OCI-LY7 (cell line): ENCODE measurements around the gene GDPD3. TPM values are rescaled to one million over a fixed set of nuclear protein-coding genes. Genes with fewer than 3 reads are reported as not detected.
A peak's percentile ranks its signal among the peaks of the same experiment; 100 is the strongest.

ENCODE experiments used
- BruUV-seq: library from RNA; stranded (reverse); fragments of 400-500 nt; replicated peaks from 2 replicates; lab custom pipeline; 2021; lab: Mats Ljungman, UMichigan
- CTCF ChIA-PET: fragments of 300-600 bp; sonication (Branson Sonifier 250); formaldehyde crosslinking; loops from one replicate; lab custom pipeline; 2022; ENCODE audit warnings: antibody characterized with exemption; ENCODE audit not compliant: unreplicated experiment; lab: Charles Lee
- POLR2A ChIA-PET: fragments of 300-600 bp; sonication (Branson Sonifier 250); formaldehyde crosslinking; loops from one replicate; lab custom pipeline; 2022; ENCODE audit warnings: antibody characterized with exemption; lab: Charles Lee
- DNase-seq: peaks from one replicate; pipeline ENCODE4 v3.0.0-alpha.2; 2015; ENCODE audit warnings: low spot score
- H2AFZ ChIP-seq: fragments of 200-600 bp; sonication (generic), shearing (Covaris generic); 2 replicates; pipeline ENCODE4 v1.6.1; 2014; ENCODE audit warnings: mild to moderate bottlenecking, antibody characterized with exemption, low read length, moderate library complexity
- H3K27ac ChIP-seq: fragments of 200-600 bp; sonication (generic); 2 replicates; pipeline ENCODE4 v1.5.1; 2014; ENCODE audit warnings: mixed run types, low read depth, mild to moderate bottlenecking, moderate library complexity, low read length, inconsistent platforms; ENCODE audit not compliant: poor library complexity, severe bottlenecking
- H3K36me3 ChIP-seq: fragments of 200-600 bp; sonication (generic); 2 replicates; pipeline ENCODE4 v1.6.1; 2014; ENCODE audit warnings: mild to moderate bottlenecking, antibody characterized with exemption, low read length, moderate library complexity, mixed read lengths; ENCODE audit not compliant: insufficient read depth
- H3K4me1 ChIP-seq: fragments of 200-600 bp; sonication (generic); 2 replicates; pipeline ENCODE4 v1.5.1; 2014; ENCODE audit warnings: mild to moderate bottlenecking, low read length; ENCODE audit not compliant: insufficient read depth, poor library complexity, severe bottlenecking
- H3K4me2 ChIP-seq: fragments of 200-600 bp; sonication (generic); 2 replicates; pipeline ENCODE4 v1.6.1; 2014; ENCODE audit warnings: mild to moderate bottlenecking, low read length
- H3K4me3 ChIP-seq: fragments of 200-600 bp; sonication (generic); 2 replicates; pipeline ENCODE4 v1.5.1; 2014; ENCODE audit warnings: mild to moderate bottlenecking, low read depth, low read length; ENCODE audit not compliant: poor library complexity, severe bottlenecking
- H3K79me2 ChIP-seq: fragments of 200-600 bp; sonication (generic); 2 replicates; pipeline ENCODE4 v1.6.1; 2016; ENCODE audit warnings: low read depth, mild to moderate bottlenecking, low read length, moderate library complexity, mixed read lengths; ENCODE audit not compliant: insufficient read depth
- H3K9me2 ChIP-seq: fragments of 200-600 bp; sonication (generic); 2 replicates; pipeline ENCODE4 v1.6.1; 2016; ENCODE audit warnings: mild to moderate bottlenecking, low read length, mixed read lengths; ENCODE audit not compliant: insufficient read depth
- H3K9me3 ChIP-seq: fragments of 200-600 bp; sonication (generic); 2 replicates; pipeline ENCODE4 v1.6.1; 2014; ENCODE audit warnings: mild to moderate bottlenecking, mixed run types, low read length, mixed read lengths
- H4K20me1 ChIP-seq: fragments of 200-600 bp; sonication (generic); 2 replicates; pipeline ENCODE4 v1.6.1; 2014; ENCODE audit warnings: mild to moderate bottlenecking, antibody characterized with exemption, low read length, moderate library complexity, mixed read lengths; ENCODE audit not compliant: insufficient read depth
- EZH2phosphoT487 ChIP-seq: fragments of 200-600 bp; sonication (generic); IDR thresholded peaks from 2 replicates; pipeline ENCODE4 v1.6.1; 2018; ENCODE audit warnings: low read depth, borderline replicate concordance, mild to moderate bottlenecking, mixed run types, antibody characterized with exemption, low read length, moderate library complexity, mixed read lengths
- intact Hi-C: fragments of 100-400 bp; cut with micrococcal nuclease; formaldehyde crosslinking; loops from one replicate; pipeline ENCODE4 v1.10.0; 2022; ENCODE audit not compliant: unreplicated experiment
- total RNA-seq, 2 experiments: library from RNA; depleted of rRNA in 1 of 2; stranded (reverse); fragments of >200 nt in 1 of 2; shearing (Covaris generic) in 1 of 2; gene quantifications; 2 replicates each; pipeline ENCODE4 v1.2.3, GENCODE V29; 2014 to 2022
- TF ChIP-seq, protein P1 (sequence below): fragments of 200-600 bp; sonication (generic); conservative IDR thresholded peaks from 2 replicates; pipeline ENCODE4 v1.5.1; 2014; ENCODE audit warnings: mild to moderate bottlenecking, antibody characterized with exemption, low read length, moderate library complexity, mixed read lengths

The GDPD3 gene
- total RNA-seq, 2 experiments from 2014 or later: 2.0 to 5.2 TPM

DNA sequence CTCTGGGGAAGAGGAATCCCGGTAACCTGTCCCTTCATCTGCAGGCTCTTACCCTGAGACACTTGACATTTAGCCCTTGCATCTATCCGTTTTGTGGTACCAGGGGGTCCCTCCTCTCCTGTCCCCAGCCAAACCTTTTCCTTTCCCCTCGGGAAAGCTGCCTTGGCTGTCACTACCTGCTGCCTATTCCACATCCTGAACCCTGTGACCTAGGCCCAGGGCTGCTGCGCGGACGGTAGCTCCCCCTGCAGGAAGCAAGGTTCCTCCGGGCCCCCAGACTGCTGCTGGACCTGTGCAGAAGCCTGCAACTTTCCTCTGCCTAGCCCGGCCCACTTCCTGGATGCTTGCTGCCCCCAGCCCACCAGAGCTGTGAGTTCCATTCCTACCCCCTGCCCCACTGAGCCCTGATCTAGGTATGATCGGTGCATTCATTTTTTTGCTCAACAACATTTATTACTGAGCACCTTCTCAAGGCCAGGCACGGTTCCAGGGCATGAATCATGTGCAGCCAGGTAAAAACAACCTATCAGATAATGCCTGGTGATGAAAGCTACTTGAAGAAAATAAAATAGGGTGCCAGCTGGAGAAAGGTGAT lies 58.3 kb downstream of the GDPD3 start:
- no peaks in the 10 kb centered on the region for H3K79me2 ChIP-seq
- H4K20me1 ChIP-seq: no peaks in the 10 kb centered on the region
- no peak overlapping the region for H3K4me3 ChIP-seq
- peak overlapping the region; percentile 23; the same call in 1 of the 2 replicates for H3K4me2 ChIP-seq
- TF ChIP-seq, protein P1, sequence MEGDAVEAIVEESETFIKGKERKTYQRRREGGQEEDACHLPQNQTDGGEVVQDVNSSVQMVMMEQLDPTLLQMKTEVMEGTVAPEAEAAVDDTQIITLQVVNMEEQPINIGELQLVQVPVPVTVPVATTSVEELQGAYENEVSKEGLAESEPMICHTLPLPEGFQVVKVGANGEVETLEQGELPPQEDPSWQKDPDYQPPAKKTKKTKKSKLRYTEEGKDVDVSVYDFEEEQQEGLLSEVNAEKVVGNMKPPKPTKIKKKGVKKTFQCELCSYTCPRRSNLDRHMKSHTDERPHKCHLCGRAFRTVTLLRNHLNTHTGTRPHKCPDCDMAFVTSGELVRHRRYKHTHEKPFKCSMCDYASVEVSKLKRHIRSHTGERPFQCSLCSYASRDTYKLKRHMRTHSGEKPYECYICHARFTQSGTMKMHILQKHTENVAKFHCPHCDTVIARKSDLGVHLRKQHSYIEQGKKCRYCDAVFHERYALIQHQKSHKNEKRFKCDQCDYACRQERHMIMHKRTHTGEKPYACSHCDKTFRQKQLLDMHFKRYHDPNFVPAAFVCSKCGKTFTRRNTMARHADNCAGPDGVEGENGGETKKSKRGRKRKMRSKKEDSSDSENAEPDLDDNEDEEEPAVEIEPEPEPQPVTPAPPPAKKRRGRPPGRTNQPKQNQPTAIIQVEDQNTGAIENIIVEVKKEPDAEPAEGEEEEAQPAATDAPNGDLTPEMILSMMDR: peak; percentile 85
- no peak for TF ChIP-seq EZH2phosphoT487
- peaks cover 27% of the 10 kb centered on the region for H3K4me1 ChIP-seq
- POLR2A ChIA-PET: interaction anchor here (0.6 to 1.0 kb wide), 3 partner anchors 9 to 82 kb away, joined by 3 to 10 read pairs (median 4); partner anchors contain the start of gene TAOK2
- H3K36me3 ChIP-seq: no peaks in the 10 kb centered on the region
- no peak overlapping the region for H2AFZ ChIP-seq
- BruUV-seq: no TSS peak
- H3K27ac ChIP-seq: no peak overlapping the region
- no peaks in the 10 kb centered on the region for H3K9me3 ChIP-seq
- peak; percentile 63 for DNase-seq
- CTCF ChIA-PET: interaction anchor here (0.5 to 1.6 kb wide), 3 partner anchors 9 to 285 kb away, joined by 3 to 4 read pairs (median 3); partner anchors contain the start of gene TBX6
- intact Hi-C loops: no loop called here
- H3K9me2 ChIP-seq: no peaks in the 10 kb centered on the region

Other genes starting within 250 kb of the GDPD3 start
- 0.98 TPM in 1 of 2 replicates, not detected in the other for gene SEZ6L2, start 214.0 kb downstream of the GDPD3 start, total RNA-seq (2014; rRNA removed; shearing (Covaris generic))
- gene SEZ6L2, start 214.0 kb downstream of the GDPD3 start, total RNA-seq (2022): 0.83 and 1.0 TPM in 2 replicates
- not detected in 2 replicates for gene ASPHD1, start 213.0 kb downstream of the GDPD3 start, total RNA-seq (2014; rRNA removed; shearing (Covaris generic))
- 0.30 TPM in 1 of 2 replicates, not detected in the other for gene ASPHD1, start 213.0 kb downstream of the GDPD3 start, total RNA-seq (2022)
- gene KCTD13, start 187.3 kb downstream of the GDPD3 start, total RNA-seq (2014; rRNA removed; shearing (Covaris generic)): 14.4 and 15.9 TPM in 2 replicates
- gene KCTD13, start 187.3 kb downstream of the GDPD3 start, total RNA-seq (2022): 48.0 and 49.5 TPM in 2 replicates
- 75.7 and 94.1 TPM in 2 replicates for gene TMEM219, start 151.5 kb downstream of the GDPD3 start, total RNA-seq (2014; rRNA removed; shearing (Covaris generic))
- 82.9 and 88.6 TPM in 2 replicates for gene TMEM219, start 151.5 kb downstream of the GDPD3 start, total RNA-seq (2022)
- 31.7 and 33.3 TPM in 2 replicates for gene TAOK2, start 139.7 kb downstream of the GDPD3 start, total RNA-seq (2014; rRNA removed; shearing (Covaris generic))
- 45.0 and 46.8 TPM in 2 replicates for gene TAOK2, start 139.7 kb downstream of the GDPD3 start, total RNA-seq (2022)
- gene HIRIP3, start 117.9 kb downstream of the GDPD3 start, total RNA-seq (2014; rRNA removed; shearing (Covaris generic)): 54.4 and 60.4 TPM in 2 replicates
- gene HIRIP3, start 117.9 kb downstream of the GDPD3 start, total RNA-seq (2022): 43.2 and 52.3 TPM in 2 replicates
- 88.0 and 94.7 TPM in 2 replicates for gene INO80E, start 117.3 kb downstream of the GDPD3 start, total RNA-seq (2014; rRNA removed; shearing (Covaris generic))
- gene INO80E, start 117.3 kb downstream of the GDPD3 start, total RNA-seq (2022): 129 and 140 TPM in 2 replicates
- not detected in 2 replicates for gene DOC2A, start 102.5 kb downstream of the GDPD3 start, total RNA-seq (2014; rRNA removed; shearing (Covaris generic))
- gene DOC2A, start 102.5 kb downstream of the GDPD3 start, total RNA-seq (2022): 0.31 and 0.91 TPM in 2 replicates
- gene C16orf92, start 90.3 kb downstream of the GDPD3 start, total RNA-seq (2014; rRNA removed; shearing (Covaris generic)): not detected in 2 replicates
- gene C16orf92, start 90.3 kb downstream of the GDPD3 start, total RNA-seq (2022): not detected in 2 replicates
- gene TLCD3B, start 82.3 kb downstream of the GDPD3 start, total RNA-seq (2014; rRNA removed; shearing (Covaris generic)): 2.6 and 4.3 TPM in 2 replicates
- 17.6 and 21.3 TPM in 2 replicates for gene TLCD3B, start 82.3 kb downstream of the GDPD3 start, total RNA-seq (2022)
- gene ALDOA, start 47.8 kb downstream of the GDPD3 start, total RNA-seq (2014; rRNA removed; shearing (Covaris generic)): 646 and 809 TPM in 2 replicates
- 811 and 1,029 TPM in 2 replicates for gene ALDOA, start 47.8 kb downstream of the GDPD3 start, total RNA-seq (2022)
- gene PPP4C, start 37.5 kb downstream of the GDPD3 start, total RNA-seq (2014; rRNA removed; shearing (Covaris generic)): 137 and 144 TPM in 2 replicates
- gene PPP4C, start 37.5 kb downstream of the GDPD3 start, total RNA-seq (2022): 124 and 130 TPM in 2 replicates
- 0.77 and 1.4 TPM in 2 replicates for gene TBX6, start 21.6 kb downstream of the GDPD3 start, total RNA-seq (2014; rRNA removed; shearing (Covaris generic))
- gene TBX6, start 21.6 kb downstream of the GDPD3 start, total RNA-seq (2022): 3.7 and 4.5 TPM in 2 replicates
- 17.5 and 18.6 TPM in 2 replicates for gene YPEL3, start 17.3 kb downstream of the GDPD3 start, total RNA-seq (2014; rRNA removed; shearing (Covaris generic))
- 34.5 and 50.6 TPM in 2 replicates for gene YPEL3, start 17.3 kb downstream of the GDPD3 start, total RNA-seq (2022)
- gene MAPK3, start 9.7 kb upstream of the GDPD3 start, total RNA-seq (2014; rRNA removed; shearing (Covaris generic)): 9.9 and 25.3 TPM in 2 replicates
- 30.1 and 34.6 TPM in 2 replicates for gene MAPK3, start 9.7 kb upstream of the GDPD3 start, total RNA-seq (2022)
- gene CORO1A, start 70.1 kb upstream of the GDPD3 start, total RNA-seq (2014; rRNA removed; shearing (Covaris generic)): 351 and 394 TPM in 2 replicates
- gene CORO1A, start 70.1 kb upstream of the GDPD3 start, total RNA-seq (2022): 524 and 567 TPM in 2 replicates
- 73.1 and 119 TPM in 2 replicates for gene BOLA2B, start 80.1 kb upstream of the GDPD3 start, total RNA-seq (2014; rRNA removed; shearing (Covaris generic))
- 169 and 179 TPM in 2 replicates for gene BOLA2B, start 80.1 kb upstream of the GDPD3 start, total RNA-seq (2022)
- 83.7 and 84.1 TPM in 2 replicates for gene SLX1A, start 80.3 kb upstream of the GDPD3 start, total RNA-seq (2014; rRNA removed; shearing (Covaris generic))
- gene SLX1A, start 80.3 kb upstream of the GDPD3 start, total RNA-seq (2022): 55.7 and 81.9 TPM in 2 replicates
- gene SULT1A3, start 85.7 kb upstream of the GDPD3 start, total RNA-seq (2014; rRNA removed; shearing (Covaris generic)): 3.8 and 7.9 TPM in 2 replicates
- 30.1 and 31.7 TPM in 2 replicates for gene SULT1A3, start 85.7 kb upstream of the GDPD3 start, total RNA-seq (2022)
- gene NPIPB13, start 134.9 kb upstream of the GDPD3 start, total RNA-seq (2014; rRNA removed; shearing (Covaris generic)): 2.9 and 10.2 TPM in 2 replicates
- 50.5 and 51.4 TPM in 2 replicates for gene NPIPB13, start 134.9 kb upstream of the GDPD3 start, total RNA-seq (2022)
- gene CD2BP2, start 241.8 kb upstream of the GDPD3 start, total RNA-seq (2014; rRNA removed; shearing (Covaris generic)): 69.2 and 94.7 TPM in 2 replicates
- 87.8 and 111 TPM in 2 replicates for gene CD2BP2, start 241.8 kb upstream of the GDPD3 start, total RNA-seq (2022)